HG03097 (cell line): ENCODE data around the gene SLC35E1.
"Not testable (repeated sequence)": the region's sequence is repeated elsewhere in the genome, so short reads cannot be mapped to it uniquely, and the experiment has no call there.

Experiments used
- ATAC-seq: cut with Tn5 transposase; IDR thresholded peaks from one replicate; pipeline ENCODE4 v1.9.1; 2021; ENCODE audit not compliant: unreplicated experiment, low FRiP score

The SLC35E1 gene

DNA sequence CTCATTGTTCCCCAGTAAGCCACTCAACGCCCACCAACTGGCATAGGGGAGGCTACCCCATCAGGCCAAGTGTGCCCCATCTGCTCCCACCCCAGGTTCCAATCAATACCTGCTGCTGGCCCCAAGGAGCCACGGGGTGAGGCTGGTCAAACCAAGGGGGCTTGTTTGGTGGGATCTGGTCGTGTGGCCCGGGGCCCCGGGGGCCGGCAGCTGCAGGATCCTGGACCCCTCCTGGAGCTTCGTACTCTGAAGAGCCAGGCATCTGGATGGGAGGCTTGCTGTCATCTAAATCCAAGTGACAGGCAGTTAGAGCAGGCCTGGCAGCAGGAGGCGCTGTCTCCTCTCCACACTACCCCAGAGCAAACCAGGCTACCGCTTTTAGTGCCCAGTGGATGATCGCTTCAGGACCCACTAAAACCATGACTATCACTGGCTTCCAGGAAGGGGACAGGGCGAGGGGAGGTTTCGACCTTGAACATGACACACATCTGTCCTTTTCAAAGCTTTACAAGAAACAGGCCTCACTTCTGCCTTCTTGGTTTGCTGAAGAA, 44.2 kb downstream of the SLC35E1 start:
- ATAC-seq: no peak

DNA sequence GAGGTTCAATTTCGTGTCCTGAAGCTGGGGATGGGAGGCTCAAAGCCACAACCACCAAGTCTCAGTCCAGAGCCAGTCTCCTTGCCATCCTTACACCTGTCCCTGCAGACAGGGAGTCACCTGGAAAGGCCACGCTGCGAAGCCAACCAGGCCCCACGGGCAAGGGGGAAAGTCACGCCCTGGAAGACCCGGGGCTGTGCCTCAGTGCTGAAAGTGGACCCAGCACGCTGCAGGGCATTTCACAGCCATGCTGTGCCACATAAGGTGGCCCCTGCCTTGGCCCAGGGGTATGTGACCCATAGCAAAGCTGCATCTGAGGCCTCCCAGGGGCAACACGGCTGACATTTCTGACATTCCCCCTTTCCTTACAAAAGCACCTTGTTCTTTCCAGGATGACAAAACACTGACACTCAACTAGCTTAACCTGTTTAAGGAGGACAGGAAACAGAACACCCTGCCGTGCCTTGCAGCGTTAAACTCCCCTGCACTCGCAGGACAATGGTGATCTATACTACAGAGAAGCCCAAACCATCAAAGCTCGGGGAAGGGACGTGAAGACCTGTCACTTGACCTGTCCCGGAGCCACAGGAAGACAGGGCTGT, 44.8 kb downstream of the SLC35E1 start:
- no peak for ATAC-seq

DNA sequence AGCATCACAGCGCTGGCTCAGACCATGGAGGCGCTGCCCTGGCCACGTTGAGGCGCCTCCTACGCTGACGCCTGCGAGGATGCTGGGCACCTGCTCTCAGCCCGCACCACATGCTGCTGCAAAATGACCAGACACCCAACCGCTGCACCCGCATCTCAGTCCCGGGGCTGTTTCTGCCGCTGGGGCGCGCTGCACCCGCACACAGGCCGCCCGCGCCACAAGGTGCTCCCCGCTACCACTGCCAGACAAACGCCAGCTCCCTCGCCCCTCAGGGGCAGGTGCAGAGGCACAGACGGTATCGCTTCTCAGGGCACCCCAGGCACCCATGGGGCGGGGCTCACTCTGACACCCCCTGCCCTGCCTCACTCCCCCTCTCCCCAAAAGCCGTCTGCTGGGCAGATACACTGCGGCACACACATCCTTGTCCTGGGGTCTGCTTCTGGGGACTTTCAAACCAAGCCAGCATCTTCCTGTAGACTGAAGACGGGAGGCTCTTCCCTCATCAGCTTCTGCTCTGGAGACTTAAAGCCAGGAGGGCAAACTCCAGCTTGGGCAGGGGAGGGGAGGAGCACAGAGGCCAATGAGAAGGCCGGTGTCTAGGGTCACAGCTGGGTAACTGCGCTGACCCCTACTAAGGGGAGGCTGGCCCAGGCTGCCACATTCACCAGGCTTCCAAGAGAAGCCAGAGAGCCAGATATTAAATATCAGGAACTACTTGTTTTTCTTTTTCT, 46.3 kb downstream of the SLC35E1 start:
- ATAC-seq: no peak

- ATAC-seq: no peak
These were observed 47.1 kb downstream of the SLC35E1 start for GRCh38 chr19:16524991-16525734.

- no peak for ATAC-seq
These were observed 49.4 kb downstream of the SLC35E1 start for GRCh38 chr19:16522559-16523377.

GRCh38 chr19:16521715-16522289, 50.4 kb downstream of the SLC35E1 start:
- no peak for ATAC-seq

DNA sequence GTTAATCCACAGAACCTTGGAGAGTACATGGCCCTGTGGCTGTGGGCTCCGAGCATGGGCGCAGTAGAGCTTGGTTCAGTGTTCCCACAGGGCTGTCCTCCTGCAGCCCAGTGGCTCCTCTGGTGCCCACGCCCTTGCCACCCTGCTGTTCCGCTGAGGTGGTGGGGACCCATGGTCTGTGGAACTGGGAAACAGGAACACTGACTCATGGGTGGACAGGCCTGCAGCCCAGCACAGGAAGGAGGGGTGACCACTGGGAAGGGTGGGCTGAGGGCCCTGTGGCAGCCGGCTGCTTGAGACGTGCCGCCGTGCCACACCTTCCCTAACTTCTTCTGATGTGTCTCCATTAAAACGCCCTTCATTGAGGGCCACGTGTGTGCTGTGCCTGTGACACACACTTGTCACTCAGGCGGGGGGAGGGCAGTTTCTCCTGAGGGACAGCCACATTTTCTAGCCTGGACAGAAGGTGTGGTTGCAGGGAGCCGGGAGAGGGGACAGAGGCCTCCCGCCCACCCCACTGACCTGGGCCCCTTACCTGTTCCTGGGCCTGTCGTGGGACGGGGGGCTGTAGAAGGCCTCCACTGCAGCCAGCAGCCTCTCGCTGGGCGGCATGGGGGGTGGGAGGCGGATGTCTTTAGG, 51.1 kb downstream of the SLC35E1 start:
- no peak for ATAC-seq

DNA sequence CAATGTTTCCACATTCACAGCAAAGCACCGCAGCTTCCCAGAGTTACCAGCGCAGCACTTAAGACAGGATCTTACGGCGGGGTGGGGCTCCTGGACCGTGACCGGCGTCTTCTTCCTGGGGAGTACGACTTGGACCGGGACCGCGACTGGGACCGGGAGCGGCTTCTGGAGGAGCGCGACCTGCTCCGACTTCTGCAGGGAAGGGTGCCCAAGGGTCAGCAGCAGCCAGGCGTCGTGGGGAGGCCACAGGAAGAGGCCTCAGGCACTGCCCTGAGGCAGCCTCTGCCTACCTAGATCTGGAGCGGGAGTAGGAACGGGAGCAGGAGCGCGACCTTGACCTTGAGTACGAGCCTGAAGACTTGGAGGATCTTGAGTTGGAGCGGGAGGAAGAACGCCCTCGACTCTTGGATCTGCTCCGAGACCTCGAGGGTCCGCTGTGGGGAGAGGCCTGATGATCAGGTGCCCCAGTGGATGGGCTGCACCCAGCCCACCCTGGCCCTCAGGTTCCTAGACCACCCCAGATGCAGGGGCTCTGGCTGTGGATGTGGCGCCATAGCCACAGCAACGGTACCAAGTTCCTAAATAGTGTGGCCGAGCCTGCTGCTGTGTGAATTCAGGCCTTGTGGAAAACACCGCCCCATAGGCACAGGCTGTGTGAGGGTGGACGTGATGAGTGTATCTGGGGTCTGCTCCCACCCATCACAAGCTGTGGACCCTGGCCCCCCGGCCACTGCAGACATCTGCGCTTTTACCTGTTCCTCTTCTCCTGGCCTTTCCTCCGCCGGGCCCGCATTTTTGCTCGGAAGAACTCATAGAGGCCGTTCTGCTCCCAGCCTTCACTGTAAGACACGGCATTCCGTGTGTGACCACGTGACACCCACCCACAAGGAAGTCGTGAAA, 51.9 kb downstream of the SLC35E1 start:
- ATAC-seq: no peak

DNA sequence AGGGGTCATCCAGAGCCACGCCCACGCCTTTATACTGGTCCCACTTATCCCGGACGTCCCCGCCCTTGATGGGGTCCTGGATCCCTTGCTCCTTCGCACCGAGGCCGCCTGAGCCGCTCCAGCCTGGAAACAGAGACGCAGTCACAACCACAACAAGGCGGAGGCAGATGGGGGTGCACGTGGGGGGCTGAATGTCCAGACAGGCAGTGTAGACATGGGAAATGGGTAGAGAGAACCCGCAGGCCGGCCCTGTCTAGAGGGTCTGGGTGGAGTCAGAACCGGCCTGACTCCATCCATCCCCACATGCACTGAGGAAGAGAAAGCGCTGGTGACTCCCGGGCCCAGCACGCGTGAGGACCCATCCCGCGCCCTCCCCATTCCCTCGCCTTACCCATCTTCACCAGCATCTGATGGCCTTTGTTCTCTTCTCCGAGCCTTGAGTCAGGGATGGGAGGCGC, 53.0 kb downstream of the SLC35E1 start:
- ATAC-seq: no peak

- ATAC-seq: no peak
These were observed 53.6 kb downstream of the SLC35E1 start for GRCh38 chr19:16518483-16519229.

DNA sequence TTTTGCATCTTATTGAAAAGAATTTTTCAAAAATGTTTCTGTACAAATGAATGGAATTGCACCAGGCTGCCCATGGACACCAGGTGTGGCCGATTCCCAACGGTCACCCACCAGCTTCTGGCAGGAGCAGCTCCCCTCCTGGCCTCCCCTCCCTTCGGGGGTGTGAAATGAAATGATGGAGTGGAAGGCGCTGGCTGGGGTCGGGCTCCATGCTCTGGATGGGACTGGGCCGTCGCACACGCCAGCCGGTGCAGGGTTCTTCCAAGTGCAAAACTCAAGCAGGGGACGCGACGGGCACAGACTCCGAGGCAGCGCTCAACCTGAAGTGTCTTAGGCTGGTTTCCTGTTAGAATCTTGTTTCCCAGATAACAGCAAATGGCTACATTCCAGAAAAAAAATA, 54.2 kb downstream of the SLC35E1 start:
- ATAC-seq: no peak

- ATAC-seq: no peak
These were observed 55.1 kb downstream of the SLC35E1 start for GRCh38 chr19:16516923-16517610.

DNA sequence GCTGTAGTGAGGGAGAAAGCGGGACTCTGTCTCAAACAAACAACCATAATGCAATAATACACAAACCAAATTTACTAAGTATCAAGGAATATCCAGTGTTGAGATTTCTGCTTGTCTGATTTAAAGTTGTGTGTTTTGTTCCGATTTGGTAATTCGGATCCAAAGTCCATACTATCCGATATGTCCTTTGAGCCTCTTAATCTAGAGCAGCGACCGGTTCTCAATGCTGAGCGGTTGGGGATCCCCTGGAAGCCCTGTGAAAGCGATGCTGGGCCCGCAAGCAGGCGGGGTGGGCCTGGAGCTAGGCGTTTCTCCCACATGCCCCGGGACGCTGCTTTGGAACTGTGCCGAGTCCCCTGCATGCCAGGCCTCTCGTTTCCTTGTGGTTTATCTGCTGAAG, 55.8 kb downstream of the SLC35E1 start:
- no peak for ATAC-seq

- ATAC-seq: no peak
These were observed 57.7 kb downstream of the SLC35E1 start for GRCh38 chr19:16514383-16515019.

DNA sequence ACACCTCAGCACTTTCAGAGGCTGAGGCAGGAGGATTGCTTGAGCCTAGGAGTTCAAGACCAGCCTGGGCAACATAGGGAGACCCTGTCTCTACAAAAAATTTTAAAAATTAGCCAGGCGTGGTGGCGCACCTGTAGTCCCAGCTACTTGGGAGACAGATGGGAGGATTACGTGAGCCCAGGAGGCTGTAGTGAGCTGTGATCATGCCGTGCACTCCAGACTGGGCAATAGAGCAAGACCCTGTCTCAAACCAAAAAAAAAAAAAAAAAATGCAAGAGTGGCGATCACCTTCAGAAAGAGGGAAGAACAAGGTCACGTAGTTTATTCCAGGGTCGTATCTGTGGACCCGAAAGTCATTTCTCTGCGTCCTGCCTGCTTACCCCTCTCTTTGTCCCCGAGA, 59.6 kb downstream of the SLC35E1 start:
- ATAC-seq: not testable (repeated sequence)

GRCh38 chr19:16509141-16510061, 62.8 kb downstream of the SLC35E1 start:
- no peak for ATAC-seq
